Measurements from ENCODE around the gene KDF1.

GRCh38 chr1:26961826-26962225 lies 1.6 kb upstream of the KDF1 start:
- no peak for TF ChIP-seq SUZ12 (IDR thresholded peaks at IDR 0.05; ENCODE audit: extremely low read depth, insufficient read depth, insufficient read length)
- TF ChIP-seq YY1 (IDR thresholded peaks at IDR 0.05; ENCODE audit: insufficient read depth, insufficient read length) = no peak
